HG03558 (cell line): ENCODE measurements around the gene PRSS22.

ENCODE experiments used
- ATAC-seq: cut with Tn5 transposase; IDR thresholded peaks from one replicate; pipeline ENCODE4 v1.9.1; 2021; ENCODE audit warnings: moderate number of reproducible peaks; ENCODE audit not compliant: unreplicated experiment; ENCODE audit errors: extremely low read depth

PRSS22 gene

DNA sequence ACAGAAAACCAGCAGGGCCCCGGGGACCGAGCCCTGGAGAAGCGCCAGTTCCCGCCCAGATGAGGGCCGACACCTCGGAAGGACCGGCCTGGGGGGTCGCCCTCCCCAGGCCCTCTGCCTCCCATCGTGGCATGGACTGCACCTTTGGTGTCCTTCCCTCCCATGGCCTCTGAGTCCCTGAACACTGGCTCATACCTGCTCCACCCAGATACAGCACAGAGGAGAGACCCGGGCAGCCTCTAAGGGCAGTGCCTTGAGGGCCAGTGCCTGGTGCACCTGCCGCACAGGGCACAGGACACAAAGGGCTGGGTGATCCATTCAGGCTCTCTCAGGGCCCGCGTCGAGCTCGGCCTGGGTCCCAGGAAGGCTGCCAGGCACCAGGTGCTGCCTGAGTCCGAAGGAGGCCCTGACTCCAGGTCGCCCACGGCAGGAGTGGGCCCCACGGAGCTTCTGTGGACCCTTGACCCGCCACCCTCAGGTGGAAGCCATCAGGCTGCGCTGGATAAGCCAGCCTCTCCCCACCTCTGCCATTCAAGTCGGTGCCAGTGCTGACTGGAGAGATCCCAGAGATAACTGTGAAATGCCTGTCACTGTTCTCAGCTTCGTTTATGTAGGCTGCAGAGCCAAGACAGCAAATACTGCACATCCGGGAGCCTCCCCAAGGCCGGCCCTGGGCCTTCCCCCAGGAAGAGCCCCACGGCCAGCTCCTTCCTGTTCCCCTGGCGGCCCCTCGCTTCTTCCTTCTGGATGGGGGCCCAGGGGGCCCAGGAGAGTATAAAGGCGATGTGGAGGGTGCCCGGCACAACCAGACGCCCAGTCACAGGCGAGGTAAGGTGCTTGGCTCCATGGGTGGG is 28.2 kb downstream of the PRSS22 start, which contains the start of gene ZG16B:
ZG16B (plus strand) TSS at position 803 of the 854 bp plus-strand sequence. CDS start 139 bp downstream, outside the sequence.
- no peak for ATAC-seq

DNA sequence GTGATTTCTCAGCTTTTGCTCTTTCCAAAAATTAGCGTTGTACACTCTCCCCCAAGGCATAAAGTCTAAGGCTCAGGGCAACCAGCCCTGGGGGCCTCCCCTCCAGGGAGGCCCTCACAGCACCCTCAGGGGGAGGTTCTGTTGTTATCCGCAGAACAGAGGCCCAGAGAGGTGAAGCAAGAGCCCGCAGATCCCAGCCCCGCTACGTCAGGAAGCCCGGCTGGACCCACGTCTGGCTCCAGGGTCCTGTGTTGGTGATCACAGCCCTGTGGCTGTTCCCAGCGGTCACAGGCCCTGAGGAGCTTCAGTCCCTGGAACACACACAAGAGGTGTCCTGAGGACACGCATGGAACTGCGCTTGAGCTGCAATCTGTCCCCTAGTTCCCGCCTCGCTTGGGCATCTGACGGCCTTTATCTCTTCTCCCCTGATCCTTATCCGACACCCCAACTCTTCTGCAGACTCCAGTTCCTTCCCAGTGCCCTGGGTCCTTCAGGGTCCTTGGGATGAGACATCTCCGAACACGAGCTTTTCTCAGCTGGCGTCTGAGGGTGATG is 29.0 kb downstream of the PRSS22 start:
- ATAC-seq, result no peak

DNA sequence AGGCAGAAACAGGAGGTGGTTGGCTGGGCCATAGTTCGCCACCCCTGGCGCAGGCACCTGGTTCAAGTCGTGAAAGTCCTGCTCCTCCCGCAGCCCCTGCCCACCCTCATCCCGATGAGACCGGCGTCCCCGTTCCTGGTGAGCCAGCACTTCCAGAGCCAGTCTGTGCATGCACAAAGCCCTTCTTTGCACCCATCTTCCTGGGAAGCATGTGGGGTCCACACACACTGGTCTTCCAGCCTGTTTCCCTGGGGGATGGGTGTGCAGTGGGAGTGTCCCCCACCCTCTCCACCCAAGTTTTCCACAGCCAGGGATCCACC is 29.5 kb downstream of the PRSS22 start:
- no peak for ATAC-seq

DNA sequence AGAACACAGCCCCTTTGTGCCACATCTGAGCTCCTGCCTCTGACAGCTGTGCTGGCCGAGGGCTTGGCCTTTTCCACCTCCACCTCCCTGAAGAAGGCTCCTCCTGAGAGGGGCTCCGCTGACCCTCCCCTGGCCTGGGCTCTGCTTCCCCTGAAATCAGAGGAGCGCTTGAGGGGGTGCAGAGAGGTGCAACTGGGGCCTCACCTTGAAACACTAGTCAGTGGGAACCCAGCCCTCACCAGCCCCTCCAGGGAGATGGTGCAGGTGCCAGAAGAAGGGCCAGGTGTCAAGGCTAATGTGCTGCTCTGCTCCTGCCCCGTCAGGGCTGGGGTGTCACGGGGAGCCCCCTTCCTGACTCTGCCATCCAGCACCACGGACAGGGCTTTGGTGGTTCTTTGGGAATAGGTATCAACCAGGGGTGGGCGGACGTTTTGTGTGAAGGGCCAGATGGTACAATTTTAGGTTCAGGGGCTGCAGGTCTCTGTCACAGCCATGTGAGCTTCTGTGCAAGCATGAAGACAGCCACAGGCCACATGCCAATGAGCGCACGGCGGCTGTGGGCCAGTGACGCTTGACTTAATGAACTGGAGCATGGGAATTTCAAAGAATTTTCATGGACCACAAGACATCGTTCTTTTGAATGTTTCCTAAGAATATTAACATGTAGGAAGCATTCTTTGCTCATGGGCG is 30.0 kb downstream of the PRSS22 start:
- no peak for ATAC-seq

DNA sequence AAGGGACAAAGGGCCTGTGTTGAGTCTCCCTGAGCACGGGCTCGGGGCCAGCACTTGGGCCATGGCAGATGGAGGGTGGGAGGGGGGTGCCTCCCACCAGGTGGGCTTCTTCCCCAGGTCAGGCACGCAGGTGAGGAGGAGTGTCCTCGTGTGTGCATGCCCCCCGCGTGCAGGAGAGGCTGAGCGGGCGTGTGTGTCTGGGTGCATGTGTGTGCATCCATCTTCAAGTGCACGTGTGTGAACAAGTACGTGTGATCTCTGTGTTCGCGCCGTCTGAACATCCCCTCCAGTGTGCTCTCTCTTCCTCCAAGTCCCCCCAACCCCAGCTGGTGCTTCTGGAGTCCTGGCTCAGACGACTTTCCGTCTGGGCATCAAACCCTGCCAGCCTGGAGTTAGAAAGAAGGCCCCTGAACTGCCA is 30.6 kb downstream of the PRSS22 start:
- ATAC-seq, result no peak

DNA sequence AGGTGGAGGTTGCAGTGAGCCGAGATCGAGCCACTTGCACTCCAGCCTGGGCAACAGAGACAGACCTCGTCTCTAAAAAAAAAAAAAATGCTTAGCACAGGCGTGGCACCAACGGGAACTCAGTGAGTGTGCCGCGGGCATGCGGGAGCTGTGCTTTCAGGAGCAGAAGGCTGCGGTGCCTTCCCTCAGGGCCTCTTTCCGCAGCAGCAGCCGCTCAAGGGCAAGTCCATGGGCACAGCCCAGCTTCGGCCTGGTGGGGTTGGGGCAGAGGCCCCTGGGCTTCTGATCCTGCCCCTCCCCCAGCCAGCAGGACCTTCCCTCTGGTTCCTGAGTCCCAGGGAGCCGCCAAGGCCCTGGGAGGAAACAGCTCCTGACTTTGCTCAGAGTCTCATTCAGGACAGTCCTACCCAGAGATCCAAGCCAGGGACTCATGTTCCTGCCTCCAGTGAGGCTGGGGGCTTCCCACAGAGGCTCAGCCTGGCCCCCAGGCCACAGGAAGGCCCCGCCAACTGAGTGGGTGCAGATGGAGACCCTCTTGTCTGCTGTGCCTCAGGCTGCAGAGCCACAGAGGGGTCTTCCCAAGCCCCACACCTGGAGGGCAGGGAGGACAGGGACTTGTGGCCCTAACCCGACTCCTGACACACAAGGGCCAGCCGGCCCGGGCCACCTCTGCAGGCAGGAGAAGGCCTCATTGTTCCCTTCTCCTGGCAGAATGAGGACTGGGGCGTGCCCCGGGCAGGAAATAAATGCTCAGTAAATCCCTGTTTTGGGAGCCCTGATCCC is 31.2 kb downstream of the PRSS22 start:
- no peak for ATAC-seq

DNA sequence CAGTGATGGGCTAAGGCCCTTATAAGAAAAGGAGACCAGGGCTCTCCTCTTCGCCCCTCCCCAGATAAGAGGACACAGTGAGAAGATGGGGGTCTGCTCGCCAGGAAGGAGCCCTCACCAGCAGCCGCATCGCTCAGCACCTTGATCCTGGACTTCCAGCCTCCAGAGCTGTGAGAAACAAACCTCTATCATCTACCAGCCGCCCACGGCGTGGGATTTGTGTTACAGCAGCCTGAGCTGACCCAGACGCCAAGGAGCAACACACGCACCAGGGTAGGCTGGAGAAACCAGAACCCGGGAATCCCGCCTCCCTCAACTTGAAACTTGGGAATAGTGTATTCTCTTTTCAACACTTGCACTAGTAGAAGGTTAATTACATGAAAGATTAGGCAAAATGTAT is 32.1 kb downstream of the PRSS22 start:
- ATAC-seq, result no peak

DNA sequence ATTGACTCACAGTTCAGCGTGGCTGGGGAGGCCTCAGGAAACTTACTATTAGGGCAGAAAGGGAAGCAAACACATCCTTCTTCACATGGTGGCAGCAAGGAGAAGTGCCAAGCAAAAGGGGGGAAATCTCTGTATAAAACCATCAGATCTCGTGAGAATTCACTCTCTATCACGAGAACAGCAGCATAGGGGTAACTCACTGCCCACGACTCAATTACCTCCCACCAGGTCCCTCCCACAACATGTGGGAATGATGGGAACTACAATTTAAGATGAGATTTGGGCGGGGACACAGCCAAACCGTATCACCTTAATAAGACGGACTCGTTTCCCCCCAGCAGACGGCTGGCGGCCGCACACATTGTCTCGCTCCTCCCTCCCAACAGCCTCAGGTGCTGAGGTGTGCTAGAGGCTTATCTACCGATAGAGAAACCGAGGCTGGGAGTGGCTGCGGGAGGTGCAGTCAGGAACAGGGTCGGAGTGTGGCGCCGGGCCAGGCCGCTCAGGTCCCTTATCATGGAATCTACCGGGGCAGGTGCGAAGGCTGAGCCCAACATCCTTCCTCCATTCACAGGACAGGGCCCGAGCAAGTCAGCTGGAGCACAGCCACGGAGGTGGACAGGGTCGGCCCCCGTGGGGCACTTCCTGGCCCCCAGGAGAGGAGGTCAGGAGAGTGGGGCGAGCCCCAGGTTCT is 32.8 kb downstream of the PRSS22 start:
- no peak for ATAC-seq

DNA sequence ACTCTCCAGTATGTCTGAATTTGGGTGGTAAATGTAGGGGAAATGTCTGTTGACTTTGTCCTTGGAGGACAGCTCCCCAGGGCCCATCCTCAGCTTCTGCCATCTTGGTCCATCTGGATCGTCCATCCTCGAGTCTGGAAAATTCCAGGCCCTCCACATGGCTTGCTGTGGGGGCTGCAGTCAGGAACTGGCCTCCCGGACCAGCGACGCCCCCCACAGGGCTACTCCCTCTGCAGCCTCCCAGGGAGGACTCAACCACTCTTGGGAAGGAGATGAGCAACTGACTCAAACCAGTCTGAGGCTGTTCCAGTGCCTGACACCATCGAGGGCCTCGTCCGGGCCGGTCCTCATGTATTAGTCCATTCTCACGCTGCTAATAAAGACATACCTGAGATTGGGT is 33.3 kb downstream of the PRSS22 start:
- no peak for ATAC-seq

DNA sequence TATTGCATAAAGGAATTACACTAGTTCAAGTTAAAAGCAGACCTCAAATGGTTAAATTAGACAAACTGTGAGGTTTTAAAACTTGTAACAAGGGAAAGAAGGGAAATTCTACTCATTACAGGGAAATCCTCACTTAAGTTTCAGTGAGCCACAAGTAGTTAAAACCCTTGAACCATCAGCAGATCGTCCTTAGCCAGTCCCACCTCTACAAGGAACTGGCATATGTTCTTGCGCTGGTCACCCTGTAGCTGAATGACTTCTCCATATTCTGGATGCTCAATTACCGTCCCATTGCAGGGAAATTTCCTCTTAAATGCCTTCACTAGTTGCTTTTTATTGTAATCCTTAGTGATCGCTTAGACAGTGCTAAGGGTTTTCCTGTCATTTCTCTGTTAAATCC is 35.5 kb downstream of the PRSS22 start:
- no peak for ATAC-seq

DNA sequence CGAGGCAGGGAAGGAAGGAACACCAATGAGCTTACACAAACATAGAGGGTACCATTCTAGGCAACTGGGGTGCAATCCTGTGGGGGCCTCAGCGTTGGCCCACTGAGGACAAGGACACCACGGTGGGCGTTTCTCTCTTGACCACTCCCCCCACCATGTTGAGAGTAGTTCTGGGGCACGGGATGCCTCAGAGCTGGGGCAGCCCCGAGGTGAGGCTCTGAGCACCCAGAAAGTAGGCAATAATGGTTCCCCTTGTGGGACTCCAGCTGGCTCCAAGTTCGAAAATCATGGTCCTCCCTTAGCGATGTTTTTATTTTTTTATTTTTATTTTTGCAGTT is 35.8 kb downstream of the PRSS22 start:
- no peak for ATAC-seq

DNA sequence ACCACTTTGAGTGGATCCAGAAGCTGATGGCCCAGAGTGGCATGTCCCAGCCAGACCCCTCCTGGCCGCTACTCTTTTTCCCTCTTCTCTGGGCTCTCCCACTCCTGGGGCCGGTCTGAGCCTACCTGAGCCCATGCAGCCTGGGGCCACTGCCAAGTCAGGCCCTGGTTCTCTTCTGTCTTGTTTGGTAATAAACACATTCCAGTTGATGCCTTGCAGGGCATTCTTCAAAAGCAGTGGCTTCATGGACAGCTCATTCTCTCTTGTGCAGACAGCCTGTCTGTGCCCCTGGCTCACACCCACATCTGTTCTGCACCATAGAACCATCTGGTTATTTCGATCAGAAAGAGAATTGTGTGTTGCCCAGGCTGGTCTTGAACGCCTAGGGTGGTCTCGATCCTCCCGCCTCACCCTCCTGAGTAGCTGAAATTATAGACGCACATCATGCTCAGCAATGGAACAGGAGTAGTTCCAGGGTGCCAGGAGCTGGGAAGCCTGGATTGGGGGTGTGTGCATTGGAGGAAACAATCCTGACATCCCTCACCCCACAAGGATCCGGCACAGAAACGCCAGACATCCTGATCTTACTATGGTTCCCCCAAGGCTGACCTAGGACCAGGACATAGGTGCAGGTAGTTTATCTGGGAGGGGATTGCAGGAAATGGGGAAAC is 36.3 kb downstream of the PRSS22 start:
- ATAC-seq, result no peak

DNA sequence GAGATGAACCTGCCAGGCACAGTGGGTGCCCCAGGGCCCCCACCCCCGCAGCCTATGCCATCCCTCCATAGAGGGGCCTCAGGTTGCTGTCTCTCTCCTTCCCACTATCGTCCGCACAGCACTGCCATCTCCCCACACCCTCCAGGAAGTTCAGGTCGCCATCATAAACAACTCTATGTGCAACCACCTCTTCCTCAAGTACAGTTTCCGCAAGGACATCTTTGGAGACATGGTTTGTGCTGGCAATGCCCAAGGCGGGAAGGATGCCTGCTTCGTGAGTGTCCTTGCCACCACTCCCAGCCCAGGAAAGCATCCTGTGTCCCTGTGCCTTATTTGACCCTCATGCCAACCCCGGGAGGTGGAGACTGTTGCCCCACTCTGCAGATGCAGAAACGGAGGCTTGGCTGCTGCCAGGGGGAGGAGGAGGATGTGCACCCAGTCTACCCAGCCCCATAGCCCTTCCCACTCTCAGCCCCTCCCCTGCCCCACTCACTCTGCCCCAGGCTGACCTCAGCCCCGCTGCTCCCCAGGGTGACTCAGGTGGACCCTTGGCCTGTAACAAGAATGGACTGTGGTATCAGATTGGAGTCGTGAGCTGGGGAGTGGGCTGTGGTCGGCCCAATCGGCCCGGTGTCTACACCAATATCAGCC is 37.0 kb downstream of the PRSS22 start:
- ATAC-seq, result no peak

DNA sequence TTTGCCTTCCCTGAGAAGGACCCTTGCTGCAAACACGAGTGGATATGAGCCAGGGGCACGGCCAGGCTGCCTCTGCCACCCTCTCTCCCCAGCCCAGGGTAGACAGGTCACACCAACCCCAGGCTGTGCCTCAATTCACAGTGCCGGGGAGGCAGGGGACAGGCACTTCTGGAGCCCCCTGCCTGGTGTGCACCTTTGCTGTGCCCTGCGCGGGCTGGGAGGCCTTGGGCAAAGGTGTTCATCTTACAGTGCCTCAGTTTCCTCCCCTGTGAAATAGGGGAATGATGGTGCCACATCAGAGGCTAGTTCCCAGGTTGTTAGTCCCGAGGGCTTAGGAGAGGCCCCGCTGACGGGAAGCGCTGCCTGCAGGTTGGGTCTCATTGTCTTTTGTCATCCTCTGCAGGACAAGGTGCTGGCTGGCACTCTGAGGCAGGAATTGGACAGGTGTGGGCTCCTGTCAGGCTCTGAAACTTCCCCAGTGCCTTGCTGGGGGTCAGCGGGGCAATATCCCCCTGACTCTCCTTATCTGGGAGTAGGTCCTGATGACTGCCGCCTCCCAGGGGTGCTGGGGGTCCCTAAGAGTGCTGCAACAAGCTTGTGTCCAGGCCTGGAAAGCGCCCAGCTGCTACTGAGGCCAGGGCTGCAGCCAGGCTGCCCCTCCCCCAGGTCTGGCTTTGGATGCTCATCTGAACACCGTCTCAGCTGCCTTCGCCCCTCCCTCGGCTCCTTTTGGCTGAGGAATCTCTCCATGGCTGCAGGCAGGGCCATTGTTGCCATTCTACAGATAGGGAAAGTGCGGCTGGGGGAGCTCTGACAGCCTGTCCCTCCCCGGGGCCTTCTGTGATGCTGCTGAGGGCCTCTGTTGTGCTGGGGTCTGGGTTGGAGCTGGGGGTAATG is 37.8 kb downstream of the PRSS22 start:
- no peak for ATAC-seq

DNA sequence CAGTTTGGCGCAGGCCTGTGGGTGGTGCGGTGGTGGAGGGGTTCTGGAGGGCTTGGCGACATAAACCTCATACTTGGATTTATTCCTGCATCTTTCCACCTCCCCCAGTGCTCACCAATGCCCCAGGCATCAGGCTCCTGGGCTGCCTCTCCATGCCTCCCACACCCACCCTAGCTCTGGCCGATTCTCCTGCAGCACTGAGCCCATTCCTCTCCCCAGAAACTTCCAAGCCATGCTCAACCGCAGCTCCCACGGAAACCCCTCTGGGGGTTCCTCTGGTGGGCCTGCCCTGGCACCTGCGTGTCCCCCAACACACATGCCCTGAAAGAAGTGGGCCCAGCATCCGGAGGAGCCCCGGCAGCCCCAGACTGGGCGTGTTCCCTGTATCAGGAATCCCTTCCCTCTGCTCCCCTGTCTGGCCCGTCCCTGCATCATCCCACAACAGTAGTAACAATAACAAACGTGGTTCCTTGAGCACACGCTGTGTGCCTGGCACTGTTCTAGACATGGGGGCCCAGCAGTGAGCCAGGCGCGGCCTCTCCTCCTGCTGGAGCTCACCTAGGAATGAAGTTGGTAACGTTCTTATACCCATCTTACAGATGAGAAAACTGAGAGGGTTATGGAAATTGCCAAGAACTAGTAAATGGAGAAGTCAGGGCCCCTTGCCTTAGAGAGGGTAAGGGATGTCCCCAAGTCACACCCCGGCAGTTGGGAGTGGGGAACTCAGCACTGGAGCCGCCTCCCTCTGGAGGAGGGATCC is 38.6 kb downstream of the PRSS22 start:
- no peak for ATAC-seq

DNA sequence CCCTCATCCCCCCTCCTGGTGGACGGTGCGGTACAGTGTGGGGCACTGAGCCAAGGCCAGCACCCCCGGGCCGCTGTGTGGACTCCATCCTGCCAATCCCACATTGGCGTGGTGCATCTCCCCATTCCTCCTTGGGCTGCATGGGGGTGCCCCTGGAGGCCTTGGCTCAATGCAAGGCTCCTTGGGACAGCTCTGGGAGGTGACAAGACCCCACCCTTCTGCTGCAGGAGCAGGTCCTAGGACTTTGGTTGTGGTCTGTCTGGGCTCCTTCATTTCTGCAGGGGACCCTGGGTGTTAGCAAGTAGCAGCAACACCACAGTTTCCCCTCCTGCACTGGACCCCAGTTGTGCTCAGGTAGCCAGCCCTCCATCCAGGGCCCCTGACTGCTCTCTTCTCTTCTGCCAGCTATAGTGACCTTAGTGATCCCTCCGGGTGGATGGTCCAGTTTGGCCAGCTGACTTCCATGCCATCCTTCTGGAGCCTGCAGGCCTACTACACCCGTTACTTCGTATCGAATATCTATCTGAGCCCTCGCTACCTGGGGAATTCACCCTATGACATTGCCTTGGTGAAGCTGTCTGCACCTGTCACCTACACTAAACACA is 39.6 kb downstream of the PRSS22 start:
- ATAC-seq, result no peak
